Measurements from ENCODE around the gene MSRB3. TPM values are rescaled to one million over a fixed set of nuclear protein-coding genes. Genes with fewer than 3 reads are reported as not detected.

MSRB3 gene
- total RNA-seq, 1 donor from 2014 or later = not detected

DNA sequence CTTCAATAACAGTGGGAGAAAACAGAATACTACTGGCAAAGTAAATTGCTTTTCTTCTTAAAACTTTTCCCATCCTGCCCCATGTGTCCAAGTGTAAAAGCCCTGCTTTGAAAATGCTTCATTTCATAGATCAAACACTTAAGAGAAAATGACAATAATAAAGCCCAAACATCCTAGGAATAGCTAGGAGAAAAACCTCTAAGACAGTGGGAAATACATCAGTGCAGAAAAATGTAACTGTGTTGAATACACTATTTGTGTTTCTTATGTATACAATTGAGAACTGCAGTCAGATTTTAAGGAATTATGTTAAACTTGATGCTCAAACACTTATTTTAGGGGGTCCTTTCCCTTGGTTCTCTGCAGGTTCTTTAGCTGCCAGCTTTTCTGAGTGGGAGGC lies 181.1 kb downstream of the MSRB3 start:
- intact Hi-C loops (cut with micrococcal nuclease) = no loop called here
- H3K4me1 Mint-ChIP-seq (ENCODE audit: low read depth) = no peaks in the 10 kb centered on the region
- no peak for DNase-seq (ENCODE audit: low spot score)
- no peaks in the 10 kb centered on the region for H3K36me3 Mint-ChIP-seq (ENCODE audit: low read depth)
- no peak overlapping the region for H3K4me3 Mint-ChIP-seq
- H3K9me3 Mint-ChIP-seq = no peaks in the 10 kb centered on the region
- no peaks in the 10 kb centered on the region for H3K27me3 Mint-ChIP-seq (ENCODE audit: insufficient read depth)
- no peak overlapping the region for H3K27ac Mint-ChIP-seq

DNA sequence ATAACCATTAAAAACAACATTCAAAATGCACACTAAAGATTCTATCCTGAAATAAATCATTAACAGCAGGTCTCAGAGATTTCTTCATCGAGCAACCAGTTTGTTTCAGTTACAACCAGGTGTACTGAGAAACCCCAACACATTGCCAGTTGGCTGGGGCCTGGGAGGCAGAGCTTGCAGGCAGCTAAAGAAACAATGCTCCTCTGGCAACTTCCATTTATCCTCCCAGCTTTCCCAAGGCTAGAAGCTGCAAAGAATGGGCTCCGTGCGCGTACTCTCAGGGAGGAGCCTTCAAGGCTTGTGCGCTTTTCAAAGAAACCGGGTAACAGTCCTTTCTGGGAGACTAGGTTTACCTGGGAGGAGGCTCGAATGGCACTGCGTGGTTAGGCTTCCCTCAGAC lies 181.6 kb downstream of the MSRB3 start:
- no peaks in the 10 kb centered on the region for H3K9me3 Mint-ChIP-seq
- intact Hi-C loops (cut with micrococcal nuclease) = no loop called here
- DNase-seq (ENCODE audit: low spot score) = no peak
- H3K27ac Mint-ChIP-seq = no peak overlapping the region
- no peaks in the 10 kb centered on the region for H3K27me3 Mint-ChIP-seq (ENCODE audit: insufficient read depth)
- no peaks in the 10 kb centered on the region for H3K4me1 Mint-ChIP-seq (ENCODE audit: low read depth)
- no peaks in the 10 kb centered on the region for H3K36me3 Mint-ChIP-seq (ENCODE audit: low read depth)
- no peak overlapping the region for H3K4me3 Mint-ChIP-seq

DNA sequence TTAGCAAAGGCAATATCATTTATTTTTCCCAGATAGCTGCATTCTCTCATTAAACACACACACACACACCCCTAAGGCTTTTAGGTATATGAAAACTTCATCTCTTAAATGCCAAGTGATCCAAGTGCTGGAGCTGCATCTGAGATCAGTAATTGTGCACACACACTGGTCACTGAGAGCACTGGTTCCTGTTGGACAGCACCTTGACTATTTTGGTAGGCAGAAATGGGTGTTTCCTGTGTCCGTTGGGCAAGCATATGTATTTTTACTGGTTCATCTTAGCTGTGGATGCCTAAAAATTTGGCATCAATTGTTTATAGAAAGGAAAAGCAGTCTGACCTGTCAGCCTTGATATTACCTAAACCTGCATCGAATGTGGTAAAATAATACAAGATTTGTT lies 182.5 kb downstream of the MSRB3 start:
- H3K9me3 Mint-ChIP-seq = no peaks in the 10 kb centered on the region
- H3K36me3 Mint-ChIP-seq (ENCODE audit: low read depth) = no peaks in the 10 kb centered on the region
- no peaks in the 10 kb centered on the region for H3K4me1 Mint-ChIP-seq (ENCODE audit: low read depth)
- DNase-seq (ENCODE audit: low spot score) = no peak
- no peak overlapping the region for H3K27ac Mint-ChIP-seq
- no peaks in the 10 kb centered on the region for H3K27me3 Mint-ChIP-seq (ENCODE audit: insufficient read depth)
- no peak overlapping the region for H3K4me3 Mint-ChIP-seq
- intact Hi-C loops (cut with micrococcal nuclease) = no loop called here

DNA sequence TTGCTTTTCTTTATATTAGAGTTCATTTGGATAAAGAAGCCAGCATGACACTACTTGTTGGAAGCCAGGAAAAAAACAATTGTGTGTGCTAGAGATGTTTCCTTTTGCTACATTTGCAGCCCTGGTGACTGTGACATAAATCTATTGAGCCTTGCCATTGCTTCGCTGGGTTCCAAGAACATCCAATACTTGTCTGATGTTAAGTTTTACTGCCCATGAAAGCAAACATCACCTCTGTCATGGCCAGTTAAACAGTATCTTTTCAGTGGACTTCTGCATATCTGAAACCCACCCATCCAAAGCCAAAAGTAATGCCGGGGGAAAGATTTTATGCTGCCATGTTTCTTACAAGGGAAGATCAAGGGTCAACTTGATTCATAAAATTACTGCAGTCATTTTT lies 184.0 kb downstream of the MSRB3 start:
- Mint-ChIP-seq H3K27me3 (ENCODE audit: insufficient read depth) (no peaks in the 10 kb centered on the region), H3K4me1 (ENCODE audit: low read depth) (no peaks in the 10 kb centered on the region), H3K9me3 (no peaks in the 10 kb centered on the region), H3K27ac (no peak overlapping the region), H3K36me3 (ENCODE audit: low read depth) (no peaks in the 10 kb centered on the region), H3K4me3 (no peak overlapping the region)
- no peak for DNase-seq (ENCODE audit: low spot score)
- intact Hi-C loops (cut with micrococcal nuclease) = no loop called here

DNA sequence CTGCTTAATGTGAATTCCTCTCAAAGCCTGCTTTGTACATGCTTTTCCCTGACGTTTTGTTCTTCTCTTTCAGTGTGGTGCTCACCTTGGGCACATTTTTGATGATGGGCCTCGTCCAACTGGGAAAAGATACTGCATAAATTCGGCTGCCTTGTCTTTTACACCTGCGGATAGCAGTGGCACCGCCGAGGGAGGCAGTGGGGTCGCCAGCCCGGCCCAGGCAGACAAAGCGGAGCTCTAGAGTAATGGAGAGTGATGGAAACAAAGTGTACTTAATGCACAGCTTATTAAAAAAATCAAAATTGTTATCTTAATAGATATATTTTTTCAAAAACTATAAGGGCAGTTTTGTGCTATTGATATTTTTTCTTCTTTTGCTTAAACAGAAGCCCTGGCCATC lies 184.6 kb downstream of the MSRB3 start:
- H3K4me3 Mint-ChIP-seq = no peak overlapping the region
- intact Hi-C loops (cut with micrococcal nuclease) = no loop called here
- H3K36me3 Mint-ChIP-seq (ENCODE audit: low read depth) = no peaks in the 10 kb centered on the region
- DNase-seq (ENCODE audit: low spot score) = no peak
- no peaks in the 10 kb centered on the region for H3K4me1 Mint-ChIP-seq (ENCODE audit: low read depth)
- H3K27ac Mint-ChIP-seq = no peak overlapping the region
- no peaks in the 10 kb centered on the region for H3K9me3 Mint-ChIP-seq
- H3K27me3 Mint-ChIP-seq (ENCODE audit: insufficient read depth) = no peaks in the 10 kb centered on the region

- H3K36me3 Mint-ChIP-seq (ENCODE audit: low read depth) = no peaks in the 10 kb centered on the region
- H3K4me3 Mint-ChIP-seq = no peak overlapping the region
- H3K4me1 Mint-ChIP-seq (ENCODE audit: low read depth) = no peaks in the 10 kb centered on the region
- H3K27ac Mint-ChIP-seq = no peak overlapping the region
- no peaks in the 10 kb centered on the region for H3K9me3 Mint-ChIP-seq
- DNase-seq (ENCODE audit: low spot score) = no peak
- no peaks in the 10 kb centered on the region for H3K27me3 Mint-ChIP-seq (ENCODE audit: insufficient read depth)
- intact Hi-C loops (cut with micrococcal nuclease) = no loop called here
Observed at GRCh38 chr12:65463611-65464010, 185.1 kb downstream of the MSRB3 start.

DNA sequence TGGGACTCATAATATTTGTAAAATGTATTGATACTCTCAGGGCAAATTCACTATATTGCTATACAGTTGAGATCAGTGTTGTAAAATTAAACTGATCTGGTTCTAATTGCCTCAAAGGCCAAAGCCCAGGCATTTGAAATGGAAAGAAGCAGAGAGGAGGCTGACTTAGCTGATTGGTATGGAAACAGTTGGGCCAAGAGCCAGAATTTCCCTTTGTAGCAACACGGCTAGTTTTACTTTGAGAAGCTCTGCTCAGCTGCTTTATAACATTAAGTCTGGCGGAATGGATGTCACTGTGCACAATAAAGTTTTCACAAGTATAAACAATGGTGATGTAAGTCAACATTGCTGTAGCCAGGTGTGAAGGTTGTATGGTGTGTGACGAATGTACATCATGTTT lies 186.4 kb downstream of the MSRB3 start:
- Mint-ChIP-seq H3K36me3 (ENCODE audit: low read depth) (no peaks in the 10 kb centered on the region), H3K4me3 (no peak overlapping the region), H3K27me3 (ENCODE audit: insufficient read depth) (no peaks in the 10 kb centered on the region), H3K9me3 (no peaks in the 10 kb centered on the region), H3K27ac (no peak overlapping the region), H3K4me1 (ENCODE audit: low read depth) (no peaks in the 10 kb centered on the region)
- no peak for DNase-seq (ENCODE audit: low spot score)
- intact Hi-C loops (cut with micrococcal nuclease) = no loop called here

DNA sequence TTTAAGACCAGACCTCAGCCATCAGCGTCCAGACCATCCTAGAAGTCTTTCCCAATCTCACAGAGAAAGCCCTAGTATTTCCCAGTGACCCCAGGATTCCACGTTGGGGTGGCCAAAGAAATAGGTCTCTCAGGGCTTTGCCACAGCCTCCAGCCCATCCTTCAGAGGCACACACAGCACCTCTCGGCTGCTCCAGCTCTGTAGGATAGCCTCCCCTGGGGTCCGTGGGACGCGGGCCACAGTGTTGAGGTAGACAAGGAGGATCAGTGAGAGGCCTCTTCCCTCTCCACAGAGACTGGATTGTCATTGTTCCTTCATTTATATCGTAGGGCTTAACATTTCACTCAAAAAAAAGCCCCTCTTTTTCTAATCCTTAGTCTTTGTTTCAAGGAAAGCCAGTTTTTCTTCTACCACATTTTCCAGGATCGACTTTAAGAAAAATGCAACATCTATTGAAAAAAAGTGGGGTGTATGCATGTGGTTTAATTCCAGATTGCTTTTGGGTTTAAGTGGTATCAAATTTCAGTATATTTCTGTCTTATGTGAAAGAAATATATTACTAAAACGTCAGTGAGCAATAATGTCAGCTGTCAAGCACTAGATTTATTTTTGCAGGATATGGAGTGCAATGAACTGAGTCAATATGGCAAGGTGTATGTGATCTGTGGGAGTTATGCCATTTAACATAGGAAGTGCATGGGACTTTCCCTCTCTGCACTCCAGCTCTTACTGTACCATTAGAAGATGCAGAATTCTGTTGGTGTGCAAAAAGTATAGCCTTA lies 187.5 kb downstream of the MSRB3 start:
- H3K36me3 Mint-ChIP-seq (ENCODE audit: low read depth) = no peaks in the 10 kb centered on the region
- intact Hi-C loops (cut with micrococcal nuclease) = no loop called here
- H3K4me1 Mint-ChIP-seq (ENCODE audit: low read depth) = no peaks in the 10 kb centered on the region
- H3K27ac Mint-ChIP-seq = no peak overlapping the region
- H3K27me3 Mint-ChIP-seq (ENCODE audit: insufficient read depth) = no peaks in the 10 kb centered on the region
- no peak overlapping the region for H3K4me3 Mint-ChIP-seq
- H3K9me3 Mint-ChIP-seq = no peaks in the 10 kb centered on the region
- DNase-seq (ENCODE audit: low spot score) = no peak

GRCh38 chr12:65466911-65467310 lies 188.4 kb downstream of the MSRB3 start:
- H3K9me3 Mint-ChIP-seq = no peaks in the 10 kb centered on the region
- no peak overlapping the region for H3K27ac Mint-ChIP-seq
- intact Hi-C loops (cut with micrococcal nuclease) = no loop called here
- DNase-seq (ENCODE audit: low spot score) = no peak
- no peaks in the 10 kb centered on the region for H3K36me3 Mint-ChIP-seq (ENCODE audit: low read depth)
- no peak overlapping the region for H3K4me3 Mint-ChIP-seq
- no peaks in the 10 kb centered on the region for H3K4me1 Mint-ChIP-seq (ENCODE audit: low read depth)
- H3K27me3 Mint-ChIP-seq (ENCODE audit: insufficient read depth) = no peaks in the 10 kb centered on the region

DNA sequence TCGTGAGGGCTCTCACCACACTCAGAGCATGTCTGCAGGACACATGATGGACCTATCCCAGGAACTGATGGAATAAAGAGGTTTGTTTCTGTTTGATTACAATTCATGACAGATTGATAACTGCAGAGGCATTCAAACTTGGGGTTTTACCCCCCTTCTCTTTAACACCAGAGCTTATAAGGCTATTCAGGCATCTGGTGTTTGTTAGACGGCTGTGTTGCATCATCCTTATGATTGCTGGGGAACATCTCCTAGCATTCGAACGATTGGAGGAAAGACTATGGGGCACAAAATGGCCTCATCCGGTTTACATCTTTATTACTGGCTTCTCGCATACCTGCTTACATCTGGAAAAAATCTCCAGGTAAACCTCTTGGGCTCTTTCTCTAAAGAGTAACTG lies 191.8 kb downstream of the MSRB3 start:
- DNase-seq (ENCODE audit: low spot score) = no peak
- Mint-ChIP-seq H3K36me3 (ENCODE audit: low read depth) (no peaks in the 10 kb centered on the region), H3K27me3 (ENCODE audit: insufficient read depth) (no peaks in the 10 kb centered on the region), H3K27ac (no peak overlapping the region), H3K4me1 (ENCODE audit: low read depth) (no peaks in the 10 kb centered on the region), H3K4me3 (no peak overlapping the region), H3K9me3 (no peaks in the 10 kb centered on the region)
- intact Hi-C loops (cut with micrococcal nuclease) = no loop called here

GRCh38 chr12:65472079-65472478 lies 193.6 kb downstream of the MSRB3 start:
- no peak for DNase-seq (ENCODE audit: low spot score)
- Mint-ChIP-seq H3K4me3 (no peak overlapping the region), H3K9me3 (no peaks in the 10 kb centered on the region), H3K27me3 (ENCODE audit: insufficient read depth) (peaks cover 3% of the 10 kb centered on the region), H3K4me1 (ENCODE audit: low read depth) (no peaks in the 10 kb centered on the region), H3K36me3 (ENCODE audit: low read depth) (no peaks in the 10 kb centered on the region), H3K27ac (no peak overlapping the region)
- intact Hi-C loops (cut with micrococcal nuclease) = no loop called here

- H3K4me1 Mint-ChIP-seq (ENCODE audit: low read depth) = no peaks in the 10 kb centered on the region
- no peaks in the 10 kb centered on the region for H3K36me3 Mint-ChIP-seq (ENCODE audit: low read depth)
Observed at GRCh38 chr12:65474831-65475230, 196.3 kb downstream of the MSRB3 start.

DNA sequence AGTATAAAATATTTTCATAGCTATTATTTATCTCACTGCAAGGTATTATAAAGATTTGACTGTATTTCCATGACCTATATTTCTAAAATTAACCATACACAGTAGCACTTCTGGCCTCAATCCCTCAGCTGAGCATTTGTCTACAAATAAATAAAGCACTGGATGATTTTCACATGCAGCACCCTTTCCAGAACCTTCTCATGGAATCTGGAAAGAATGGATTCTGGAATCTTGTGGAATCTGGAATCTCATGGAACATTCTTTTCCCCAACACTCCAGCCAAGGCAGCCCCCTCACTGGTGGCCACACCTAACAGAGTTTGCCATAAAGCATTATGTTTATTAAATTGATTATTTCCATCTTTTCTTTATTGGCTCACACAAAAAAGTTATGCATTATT lies 199.2 kb downstream of the MSRB3 start:
- DNase-seq (ENCODE audit: low spot score) = no peak
- Mint-ChIP-seq H3K36me3 (ENCODE audit: low read depth) (no peaks in the 10 kb centered on the region), H3K4me1 (ENCODE audit: low read depth) (no peaks in the 10 kb centered on the region), H3K27ac (no peak overlapping the region), H3K27me3 (ENCODE audit: insufficient read depth) (peaks cover 3% of the 10 kb centered on the region), H3K4me3 (no peak overlapping the region), H3K9me3 (peaks cover 3% of the 10 kb centered on the region)
- intact Hi-C loops (cut with micrococcal nuclease) = no loop called here

More at GRCh38 chr12:65474831-65475230, 196.3 kb downstream of the MSRB3 start:
- Mint-ChIP-seq H3K27ac (no peak overlapping the region), H3K27me3 (ENCODE audit: insufficient read depth) (peaks cover 3% of the 10 kb centered on the region), H3K4me3 (no peak overlapping the region), H3K9me3 (no peaks in the 10 kb centered on the region)
- intact Hi-C loops (cut with micrococcal nuclease) = no loop called here
- DNase-seq (ENCODE audit: low spot score) = no peak

Data from activated T-helper 1 cell treated with anti-CD3 and anti-CD28 coated beads, Interleukin-12 subunit alpha, Interleukin-12 subunit beta, Interleukin-2, Interleukin-4 antibody, amounts not matched to agents 30 ng/mL and 10 ng/mL and 1 ng/mL, durations not matched to agents 14 hours and 24 hours and 36 hours (primary cell).